Measurements from ENCODE around the gene PC.

The PC gene

GRCh38 chr11:66851698-66852465 is 106.3 kb downstream of the PC start:
- no peak for DNase-seq

- DNase-seq, result no peak
Observed at GRCh38 chr11:66851239-66851596, 107.0 kb downstream of the PC start.

- no peak for DNase-seq
Observed at GRCh38 chr11:66850588-66851238, 107.5 kb downstream of the PC start.

- DNase-seq, result no peak
Observed at GRCh38 chr11:66850235-66850587, 108.0 kb downstream of the PC start.

- DNase-seq, result no peak
Observed at GRCh38 chr11:66849501-66850234, 108.5 kb downstream of the PC start.

GRCh38 chr11:66848671-66849500 is 109.3 kb downstream of the PC start:
- no peak for DNase-seq

- DNase-seq, result no peak
Observed at GRCh38 chr11:66847461-66848232, 110.5 kb downstream of the PC start.

- DNase-seq, result no peak
Observed at GRCh38 chr11:66846671-66847091, 111.5 kb downstream of the PC start.

- no peak for DNase-seq
Observed at GRCh38 chr11:66845876-66846212, 112.3 kb downstream of the PC start.

- no peak for DNase-seq
Observed at GRCh38 chr11:66845143-66845875, 112.9 kb downstream of the PC start.

GRCh38 chr11:66844496-66845142 is 113.6 kb downstream of the PC start:
- DNase-seq, result no peak

- DNase-seq, result no peak
Observed at GRCh38 chr11:66843776-66844495, 114.2 kb downstream of the PC start.

- peak; percentile 93 for DNase-seq
Observed at GRCh38 chr11:66842896-66843775, 115.0 kb downstream of the PC start, which contains the start of gene RCE1. Gene RCE1, plus strand, starts transcription at chr11:66843441. Its CDS starts 15 bp downstream, at chr11:66843456.

GRCh38 chr11:66842501-66842895 is 115.7 kb downstream of the PC start:
- DNase-seq, result no peak

- DNase-seq, result no peak
Observed at GRCh38 chr11:66841861-66842260, 116.3 kb downstream of the PC start.

- DNase-seq, result no peak
Observed at GRCh38 chr11:66840317-66841091, 117.7 kb downstream of the PC start.

- DNase-seq, result no peak
Observed at GRCh38 chr11:66835768-66836405, 122.3 kb downstream of the PC start.

GRCh38 chr11:66834943-66835342 is 123.2 kb downstream of the PC start:
- no peak for DNase-seq
